Hippocampal formation (tissue), 2 donors: ENCODE measurements around the gene RIMS1.

Experiments
- DNase-seq, 2 donors: peaks; one replicate each; lab custom pipeline; 2025; lab: John Stamatoyannopoulos, UW

Gene RIMS1

GRCh38 chr6:72084992-72085569 is 198.7 kb downstream of the RIMS1 start:
- DNase-seq: peak in 1 of 2 donors; percentile 54

- DNase-seq: no peak
Observed at GRCh38 chr6:72094506-72094905, 208.2 kb downstream of the RIMS1 start.

DNA sequence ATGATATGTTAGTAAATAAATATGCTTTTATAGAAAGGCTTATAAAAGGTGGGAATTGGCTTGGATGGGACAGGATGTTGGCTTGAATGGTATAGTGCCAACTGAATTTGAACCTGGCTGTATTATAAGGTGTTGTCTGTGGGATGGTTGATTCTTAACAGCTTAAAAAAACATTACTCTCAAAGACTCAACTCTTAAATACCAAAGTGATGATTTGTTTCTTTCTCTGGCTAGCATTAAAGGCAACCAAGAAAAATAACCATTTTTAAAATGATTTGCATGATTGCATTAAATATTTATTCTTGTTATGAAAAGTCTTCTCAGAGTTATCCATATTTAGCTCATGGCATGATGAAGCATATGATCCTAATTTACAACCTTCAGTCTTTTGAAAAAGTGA is 216.2 kb downstream of the RIMS1 start:
- no peak for DNase-seq

- no peak for DNase-seq
Observed at GRCh38 chr6:72111611-72112010, 225.3 kb downstream of the RIMS1 start.

- DNase-seq: no peak
Observed at GRCh38 chr6:72130327-72130726, 244.0 kb downstream of the RIMS1 start.

GRCh38 chr6:72132427-72132826 is 246.1 kb downstream of the RIMS1 start:
- no peak for DNase-seq

GRCh38 chr6:72132851-72133250 is 246.5 kb downstream of the RIMS1 start:
- DNase-seq: no peak

- DNase-seq: no peak
Observed at GRCh38 chr6:72133324-72133723, 247.0 kb downstream of the RIMS1 start.

DNA sequence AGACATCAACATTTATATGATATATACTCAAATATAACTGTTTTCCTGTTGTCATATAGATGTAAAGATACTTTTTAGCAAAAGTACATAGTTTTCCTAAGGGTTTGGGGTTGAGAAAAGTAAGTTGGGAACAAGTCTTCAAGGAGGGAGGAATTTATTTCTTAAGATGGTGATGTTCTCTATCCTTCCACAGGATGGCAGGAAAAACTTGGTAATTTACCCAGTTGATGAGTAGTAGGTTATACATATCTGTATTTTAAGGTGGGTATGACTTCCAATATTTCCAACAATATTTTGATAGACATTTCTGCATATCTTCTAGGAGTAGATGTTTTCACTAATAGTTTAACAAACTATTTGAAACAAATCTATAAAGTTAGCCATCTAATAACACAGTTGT is 254.4 kb downstream of the RIMS1 start:
- DNase-seq: no peak

- no peak for DNase-seq
Observed at GRCh38 chr6:72149715-72150114, 263.4 kb downstream of the RIMS1 start.

- no peak for DNase-seq
Observed at GRCh38 chr6:72151742-72152141, 265.4 kb downstream of the RIMS1 start.

- DNase-seq: no peak
Observed at GRCh38 chr6:72175916-72176315, 289.6 kb downstream of the RIMS1 start.

GRCh38 chr6:72182337-72183246 is 296.2 kb downstream of the RIMS1 start:
- DNase-seq: peak; percentile 19 to 28

- no peak for DNase-seq
Observed at GRCh38 chr6:72203983-72204382, 317.6 kb downstream of the RIMS1 start.

GRCh38 chr6:72205500-72205899 is 319.1 kb downstream of the RIMS1 start:
- no peak for DNase-seq

DNA sequence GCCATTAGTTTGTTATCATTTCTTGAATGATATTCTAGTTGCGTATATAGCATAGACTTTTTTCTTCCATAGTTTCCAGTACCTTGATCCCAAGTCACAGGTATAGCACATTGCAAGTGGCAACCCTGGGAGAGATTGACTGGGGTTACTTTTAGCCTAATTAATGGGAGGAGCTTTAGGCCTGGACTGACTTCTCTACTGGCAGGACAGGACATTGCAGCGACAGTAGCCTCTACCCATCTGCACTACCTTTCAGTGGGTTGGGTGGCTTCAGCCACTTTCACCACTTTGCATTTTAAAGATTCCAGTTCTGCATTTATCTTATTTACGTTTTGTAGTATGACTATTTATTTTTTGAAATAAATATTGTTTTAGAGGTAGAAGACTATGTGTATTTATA is 320.3 kb downstream of the RIMS1 start:
- no peak for DNase-seq

- no peak for DNase-seq
Observed at GRCh38 chr6:72212686-72213085, 326.3 kb downstream of the RIMS1 start.

GRCh38 chr6:72213654-72214053 is 327.3 kb downstream of the RIMS1 start:
- no peak for DNase-seq

GRCh38 chr6:72216222-72217068 is 330.1 kb downstream of the RIMS1 start:
- DNase-seq: peak; percentile 3

DNA sequence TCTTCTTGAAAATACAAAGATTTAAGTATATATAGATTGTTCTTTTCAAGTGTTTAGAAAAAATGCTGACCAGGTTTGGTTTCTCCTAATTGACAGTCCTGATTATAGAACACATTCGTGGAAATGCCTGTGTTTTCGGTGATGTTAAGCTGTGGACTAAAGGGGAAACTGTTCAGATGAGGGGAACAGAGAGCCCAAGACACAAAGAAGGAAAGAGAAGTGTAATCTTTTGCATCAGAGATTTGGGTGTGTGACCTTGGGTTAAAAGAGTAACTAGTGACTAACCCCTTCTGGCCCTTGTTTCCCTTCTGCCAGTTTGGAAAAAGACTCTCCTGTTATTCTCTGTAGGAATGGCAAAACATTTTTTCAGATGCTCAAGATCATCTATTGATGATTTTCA is 331.3 kb downstream of the RIMS1 start:
- DNase-seq: no peak

GRCh38 chr6:72218125-72218524 is 331.8 kb downstream of the RIMS1 start:
- peak; percentile 2 to 19 for DNase-seq

DNA sequence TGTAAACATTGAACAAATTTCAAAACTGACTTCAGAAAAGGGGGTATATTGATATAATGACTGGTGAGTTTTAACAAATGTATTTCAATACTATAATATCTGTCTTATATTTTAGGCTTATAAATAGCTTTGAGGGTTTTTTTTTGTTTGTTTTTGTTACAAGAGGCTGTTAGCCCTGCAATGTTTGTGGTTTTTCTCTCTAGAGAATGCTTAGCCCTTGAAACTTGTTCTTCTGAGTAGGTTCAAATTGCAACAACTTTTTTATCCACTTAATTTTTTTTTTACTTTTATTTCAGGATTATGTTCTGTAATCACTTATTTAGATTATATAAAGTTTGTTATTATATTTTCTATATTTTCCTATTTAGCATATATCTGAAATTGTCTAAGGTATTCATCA is 333.2 kb downstream of the RIMS1 start:
- DNase-seq: no peak

GRCh38 chr6:72238021-72238420 is 351.7 kb downstream of the RIMS1 start:
- no peak for DNase-seq
